ENCODE data around the gene PRKAG2.

Gene PRKAG2

GRCh38 chr7:151710646-151711434, 166.1 kb downstream of the PRKAG2 start:
- no peak for TF ChIP-seq EGR1 (IDR thresholded peaks at IDR 0.05)
- TF ChIP-seq FOXM1 (IDR thresholded peaks at IDR 0.05; ENCODE audit: borderline replicate concordance, low read depth): no peak
- TF ChIP-seq USF1 (IDR thresholded peaks at IDR 0.05): no peak
- no peak for TF ChIP-seq YY1 (IDR thresholded peaks at IDR 0.05; ENCODE audit: low read depth)
- no peak for TF ChIP-seq TAF1 (IDR thresholded peaks at IDR 0.05; ENCODE audit: low read depth)
- TF ChIP-seq CREB1 (IDR thresholded peaks at IDR 0.05; ENCODE audit: low read depth): no peak
- no peak for TF ChIP-seq TEAD4 (IDR thresholded peaks at IDR 0.05)
- no peak for TF ChIP-seq NFIC (IDR thresholded peaks at IDR 0.05)
- TF ChIP-seq CEBPB (IDR thresholded peaks at IDR 0.05): no peak
- TF ChIP-seq MAX (IDR thresholded peaks at IDR 0.05): no peak
- TF ChIP-seq RAD21 (IDR thresholded peaks at IDR 0.05; ENCODE audit: low read depth): no peak
- TF ChIP-seq ZBTB7A (IDR thresholded peaks at IDR 0.05; ENCODE audit: low read depth): no peak
- no peak for TF ChIP-seq EP300 (IDR thresholded peaks at IDR 0.05; ENCODE audit: borderline replicate concordance)
- TF ChIP-seq REST (IDR thresholded peaks at IDR 0.05; ENCODE audit: low read depth): no peak
- no peak for TF ChIP-seq TCF12 (IDR thresholded peaks at IDR 0.05; ENCODE audit: low read depth)

- TF ChIP-seq TAF1 (IDR thresholded peaks at IDR 0.05; ENCODE audit: low read depth) (no peak), ZBTB7A (IDR thresholded peaks at IDR 0.05; ENCODE audit: low read depth) (no peak), TEAD4 (IDR thresholded peaks at IDR 0.05) (no peak), TCF12 (IDR thresholded peaks at IDR 0.05; ENCODE audit: low read depth) (no peak)
These were observed 166.7 kb downstream of the PRKAG2 start for GRCh38 chr7:151710121-151710640.

- TF ChIP-seq TAF1 (IDR thresholded peaks at IDR 0.05; ENCODE audit: low read depth): no peak
These were observed 167.5 kb downstream of the PRKAG2 start for GRCh38 chr7:151709141-151710038.

GRCh38 chr7:151708610-151709009, 168.3 kb downstream of the PRKAG2 start:
- TF ChIP-seq EP300 (IDR thresholded peaks at IDR 0.05; ENCODE audit: borderline replicate concordance) (no peak), REST (IDR thresholded peaks at IDR 0.05; ENCODE audit: low read depth) (no peak), MAX (IDR thresholded peaks at IDR 0.05) (no peak), CREB1 (IDR thresholded peaks at IDR 0.05; ENCODE audit: low read depth) (no peak), TEAD4 (IDR thresholded peaks at IDR 0.05) (no peak), TCF12 (IDR thresholded peaks at IDR 0.05; ENCODE audit: low read depth) (no peak), EGR1 (IDR thresholded peaks at IDR 0.05) (no peak), TAF1 (IDR thresholded peaks at IDR 0.05; ENCODE audit: low read depth) (no peak), ZBTB7A (IDR thresholded peaks at IDR 0.05; ENCODE audit: low read depth) (no peak), NFIC (IDR thresholded peaks at IDR 0.05) (no peak), YY1 (IDR thresholded peaks at IDR 0.05; ENCODE audit: low read depth) (no peak), FOXM1 (IDR thresholded peaks at IDR 0.05; ENCODE audit: borderline replicate concordance, low read depth) (no peak), RAD21 (IDR thresholded peaks at IDR 0.05; ENCODE audit: low read depth) (no peak), CEBPB (IDR thresholded peaks at IDR 0.05) (no peak), USF1 (IDR thresholded peaks at IDR 0.05) (no peak)

GRCh38 chr7:151707757-151708156, 169.2 kb downstream of the PRKAG2 start:
- TF ChIP-seq FOXM1 (IDR thresholded peaks at IDR 0.05; ENCODE audit: borderline replicate concordance, low read depth) (no peak), USF1 (IDR thresholded peaks at IDR 0.05) (no peak), NFIC (IDR thresholded peaks at IDR 0.05) (no peak), EGR1 (IDR thresholded peaks at IDR 0.05) (no peak), MAX (IDR thresholded peaks at IDR 0.05) (no peak), CEBPB (IDR thresholded peaks at IDR 0.05) (no peak), EP300 (IDR thresholded peaks at IDR 0.05; ENCODE audit: borderline replicate concordance) (no peak), REST (IDR thresholded peaks at IDR 0.05; ENCODE audit: low read depth) (no peak), TCF12 (IDR thresholded peaks at IDR 0.05; ENCODE audit: low read depth) (no peak), TEAD4 (IDR thresholded peaks at IDR 0.05) (no peak), RAD21 (IDR thresholded peaks at IDR 0.05; ENCODE audit: low read depth) (no peak), CREB1 (IDR thresholded peaks at IDR 0.05; ENCODE audit: low read depth) (no peak), ZBTB7A (IDR thresholded peaks at IDR 0.05; ENCODE audit: low read depth) (no peak), TAF1 (IDR thresholded peaks at IDR 0.05; ENCODE audit: low read depth) (no peak), YY1 (IDR thresholded peaks at IDR 0.05; ENCODE audit: low read depth) (no peak)
